CD14-positive monocyte (primary cell): Measurements from ENCODE around the gene OR8D2. TPM values are rescaled to one million over a fixed set of nuclear protein-coding genes. Genes with fewer than 3 reads are reported as not detected.
A peak's percentile ranks its signal among the peaks of the same experiment; 100 is the strongest.

Experiments used
- DNase-seq, 3 donors: peaks; one replicate each; pipeline ENCODE4 v3.0.0-alpha.2; 2011 to 2022
- H2AFZ ChIP-seq: 2 replicates; pipeline ENCODE4 v1.6.0; 2012; ENCODE audit warnings: mild to moderate bottlenecking, low read depth, low read length, inconsistent platforms; ENCODE audit not compliant: insufficient read depth, poor library complexity, severe bottlenecking
- H3K27ac ChIP-seq, 2 donors: 1 replicate in 1 of 2; 2 replicates in 1 of 2; pipeline ENCODE4 v1.5.1; 2012 to 2013; ENCODE audit warnings: low read length in 2 of 2, control low read depth in 1 of 2, inconsistent platforms in 1 of 2, low read depth in 1 of 2, mild to moderate bottlenecking in 1 of 2
- H3K27me3 ChIP-seq, 2 donors: one replicate each; pipeline versions ENCODE4 v1.6.0 to v1.6.1; 2011 to 2013; ENCODE audit warnings: low read length in 2 of 2; ENCODE audit not compliant: control insufficient read depth in 2 of 2, insufficient read depth in 2 of 2
- H3K36me3 ChIP-seq, 2 donors: replicated peaks in 1 of 2; 1 replicate in 1 of 2; 2 replicates in 1 of 2; pipeline versions ENCODE4 v1.5.1 to v1.6.1; 2012 to 2013; ENCODE audit warnings: low read length in 2 of 2, control low read depth in 1 of 2, inconsistent platforms in 1 of 2, mild to moderate bottlenecking in 1 of 2; ENCODE audit not compliant: insufficient read depth in 2 of 2, control insufficient read depth in 1 of 2
- H3K4me1 ChIP-seq, 2 donors: 1 replicate in 1 of 2; 2 replicates in 1 of 2; pipeline versions ENCODE4 v1.5.1 to v1.6.1; 2012 to 2013; ENCODE audit warnings: low read length in 2 of 2, control low read depth in 1 of 2, inconsistent platforms in 1 of 2, mild to moderate bottlenecking in 1 of 2, moderate library complexity in 1 of 2; ENCODE audit not compliant: insufficient read depth in 2 of 2, control insufficient read depth in 1 of 2
- H3K4me2 ChIP-seq: replicated peaks from 2 replicates; pipeline ENCODE3; 2012; ENCODE audit warnings: low read length, moderate library complexity, mild to moderate bottlenecking; ENCODE audit not compliant: poor library complexity, severe bottlenecking; ENCODE audit errors: extremely low read depth
- H3K4me3 ChIP-seq, 3 experiments: fragments of 200-600 bp in 1 of 3; sonication (generic) in 1 of 3; replicated peaks in 1 of 3; 1 replicate in 2 of 3; 2 replicates in 1 of 3; pipeline ENCODE4 v1.5.1; 2011 to 2013; ENCODE audit warnings: low read length in 3 of 3, mild to moderate bottlenecking in 3 of 3, control low read depth in 2 of 3, low read depth in 2 of 3, inconsistent platforms in 1 of 3, moderate library complexity in 1 of 3
- H3K79me2 ChIP-seq: 2 replicates; pipeline ENCODE4 v1.6.0; 2012; ENCODE audit warnings: mild to moderate bottlenecking, control low read depth, inconsistent platforms, low read length, moderate library complexity; ENCODE audit not compliant: insufficient read depth
- H3K9ac ChIP-seq: 2 replicates; pipeline ENCODE4 v1.6.0; 2017; ENCODE audit warnings: low read length, mild to moderate bottlenecking; ENCODE audit not compliant: insufficient read depth, poor library complexity, severe bottlenecking
- H3K9me3 ChIP-seq, 2 donors: replicated peaks in 1 of 2; 1 replicate in 1 of 2; 2 replicates in 1 of 2; pipeline versions ENCODE4 v1.5.1 to v1.6.1; 2012 to 2013; ENCODE audit warnings: low read length in 2 of 2, control low read depth in 1 of 2; ENCODE audit not compliant: control insufficient read depth in 1 of 2, insufficient read depth in 1 of 2
- H4K20me1 ChIP-seq: 2 replicates; pipeline ENCODE4 v1.6.0; 2012; ENCODE audit warnings: mild to moderate bottlenecking, low read length, control low read depth, moderate library complexity; ENCODE audit not compliant: insufficient read depth
- H3K27ac Mint-ChIP-seq, 7 donors: one replicate each; pipeline ENCODE4 v1.8.0; 2020; ENCODE audit warnings: mild to moderate bottlenecking in 7 of 7, mixed read lengths in 7 of 7, moderate library complexity in 6 of 7, inconsistent platforms in 2 of 7
- H3K27me3 Mint-ChIP-seq, 3 donors: one replicate each; pipeline ENCODE4 v1.8.0; 2021 to 2022; ENCODE audit warnings: low read depth in 3 of 3, mild to moderate bottlenecking in 3 of 3, mixed read lengths in 3 of 3, moderate library complexity in 3 of 3, inconsistent platforms in 1 of 3
- H3K36me3 Mint-ChIP-seq, 2 donors: one replicate each; pipeline ENCODE4 v1.8.0; 2020; ENCODE audit warnings: mixed read lengths in 2 of 2, inconsistent platforms in 1 of 2, mild to moderate bottlenecking in 1 of 2
- H3K4me1 Mint-ChIP-seq: one replicate; pipeline ENCODE4 v1.8.0; 2020; ENCODE audit warnings: mild to moderate bottlenecking, mixed read lengths
- H3K4me3 Mint-ChIP-seq, 2 donors: one replicate each; pipeline ENCODE4 v1.8.0; 2020; ENCODE audit warnings: mild to moderate bottlenecking in 2 of 2, mixed read lengths in 2 of 2, moderate library complexity in 1 of 2
- H3K9me3 Mint-ChIP-seq, 7 donors: one replicate each; pipeline ENCODE4 v1.8.0; 2020 to 2022; ENCODE audit warnings: mixed read lengths in 7 of 7, mild to moderate bottlenecking in 6 of 7, moderate library complexity in 6 of 7, inconsistent platforms in 2 of 7
- CTCF ChIP-seq: fragments of 200-600 bp; IDR thresholded peaks from one replicate; pipeline ENCODE4 v1.8.0; 2022; ENCODE audit warnings: antibody characterized with exemption, mild to moderate bottlenecking
- WGBS: methylation state at CpG from one replicate; pipeline ENCODE4 v1.1.5; 2013; ENCODE audit warnings: missing lambda C conversion rate; ENCODE audit not compliant: insufficient coverage; 5-methylcytosine and 5-hydroxymethylcytosine counted together
- intact Hi-C, 2 donors: fragments of 100-400 bp; cut with micrococcal nuclease; formaldehyde crosslinking; loops; one replicate each; pipeline versions ENCODE4 v1.15.0 to v1.15.1; 2023
- polyA plus RNA-seq, 3 donors: library from polyadenylated mRNA; depleted of rRNA in 1 of 3; unstranded in 2 of 3; stranded (reverse) in 1 of 3; fragments of 300-500 nt in 2 of 3; fragments of >200 nt in 1 of 3; fragmentation: Illumina TruSeq in 2 of 3; gene quantifications; 1 replicate in 2 of 3; 2 replicates in 1 of 3; pipeline ENCODE4 v1.2.3, GENCODE V29; 2012 to 2021

Gene OR8D2
- polyA plus RNA-seq, 3 donors, result not detected

DNA sequence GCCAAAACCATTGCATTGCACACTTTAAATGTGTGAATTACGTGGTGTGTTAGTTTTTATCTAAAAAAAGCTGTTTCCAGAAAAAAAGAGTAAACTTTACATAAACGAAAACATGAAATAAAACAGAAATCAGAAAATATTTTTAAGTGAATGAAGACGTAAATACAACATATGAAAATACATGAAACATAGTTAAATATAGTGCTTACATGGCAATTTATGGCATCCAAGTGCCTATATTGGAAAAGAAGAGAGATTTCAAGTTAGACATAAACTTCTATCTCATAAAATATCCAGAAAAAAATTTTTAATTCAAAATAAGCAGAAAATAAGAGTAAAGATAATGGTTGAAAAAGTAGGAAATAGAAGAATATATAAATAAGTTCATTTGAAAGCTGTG lies 11.9 kb upstream of the OR8D2 start:
- no CpG with 5 or more reads among the region's 3 CpGs for WGBS
- H3K9me3 Mint-ChIP-seq, result no peaks in the 10 kb centered on the region
- intact Hi-C loops, result no loop called here
- H3K27me3 ChIP-seq, result no peaks in the 10 kb centered on the region
- no peaks in the 10 kb centered on the region for H3K36me3 Mint-ChIP-seq
- no peak for DNase-seq
- H3K4me1 Mint-ChIP-seq, result peaks cover 24% of the 10 kb centered on the region
- peaks cover 2 to 3% (median 2%) of the 10 kb centered on the region in 3 donors for H3K27me3 Mint-ChIP-seq
- no peaks in the 10 kb centered on the region for H3K79me2 ChIP-seq
- H3K4me2 ChIP-seq, result no peak overlapping the region
- H3K27ac ChIP-seq, result no peak overlapping the region
- H2AFZ ChIP-seq, result no peak overlapping the region
- H4K20me1 ChIP-seq, result no peaks in the 10 kb centered on the region
- H3K9me3 ChIP-seq, result no peaks in the 10 kb centered on the region
- no peak overlapping the region for H3K4me3 ChIP-seq
- no peak overlapping the region for H3K4me3 Mint-ChIP-seq
- peaks cover 27% of the 10 kb centered on the region in 2 donors for H3K4me1 ChIP-seq
- no peak overlapping the region for H3K27ac Mint-ChIP-seq
- no peak overlapping the region for H3K9ac ChIP-seq
- H3K36me3 ChIP-seq, result no peaks in the 10 kb centered on the region
- no peak for TF ChIP-seq CTCF

- Mint-ChIP-seq H3K36me3 (no peaks in the 10 kb centered on the region), H3K4me3 (no peak overlapping the region), H3K9me3 (no peaks in the 10 kb centered on the region), H3K4me1 (peaks cover 27% of the 10 kb centered on the region), H3K27me3 (peaks cover 2 to 3% (median 2%) of the 10 kb centered on the region in 3 donors), H3K27ac (peak overlapping the region in 1 of 7 donors; percentile 59)
- DNase-seq, result peak; percentile 30 to 59 (median 50)
- Histone ChIP-seq H2AFZ (no peak overlapping the region), H3K9me3 (no peaks in the 10 kb centered on the region), H3K4me3 (no peak overlapping the region), H3K79me2 (no peaks in the 10 kb centered on the region), H3K27ac (peak overlapping the region in 1 of 2 donors; percentile 45), H4K20me1 (no peaks in the 10 kb centered on the region), H3K27me3 (no peaks in the 10 kb centered on the region), H3K9ac (no peak overlapping the region), H3K4me1 (peaks cover 27 to 34% of the 10 kb centered on the region in 2 donors), H3K4me2 (no peak overlapping the region), H3K36me3 (no peaks in the 10 kb centered on the region)
- no peak for TF ChIP-seq CTCF
- no CpG with 5 or more reads among the region's 2 CpGs for WGBS
- intact Hi-C loops, result no loop called here
Measured at GRCh38 chr11:124329787-124330478, 9.9 kb upstream of the OR8D2 start.
